Gastrocnemius medialis (tissue), 4 donors: ENCODE results near the gene IER5. TPM values are rescaled to one million over a fixed set of nuclear protein-coding genes. Genes with fewer than 3 reads are reported as not detected.

Experiments
- ATAC-seq, 2 donors: fragments of 150-250 bp; one replicate each; pipeline ENCODE4 v1.9.1; 2016
- DNase-seq, 2 donors: peaks; one replicate each; pipeline ENCODE4 v3.0.0-alpha.2; 2019
- H3K27ac ChIP-seq, 4 donors: fragments of 200-600 bp; sonication (generic); 1 replicate in 1 of 4; 2 replicates in 3 of 4; pipeline ENCODE4 v1.5.1; 2016 to 2018; ENCODE audit warnings: mild to moderate bottlenecking in 2 of 4, moderate library complexity in 1 of 4
- H3K27me3 ChIP-seq, 3 donors: fragments of 200-600 bp; sonication (generic) in 2 of 3; 1 replicate in 1 of 3; 2 replicates in 2 of 3; pipeline versions ENCODE4 v1.5.1 to v1.6.0; 2016 to 2019; ENCODE audit warnings: mild to moderate bottlenecking in 1 of 3, moderate library complexity in 1 of 3
- H3K36me3 ChIP-seq, 2 donors: fragments of 200-600 bp; sonication (generic) in 1 of 2; one replicate each; pipeline ENCODE4 v1.5.1; 2017 to 2018
- H3K4me1 ChIP-seq, 2 donors: fragments of 200-600 bp; sonication (generic) in 1 of 2; one replicate each; pipeline ENCODE4 v1.5.1; 2016 to 2017; ENCODE audit warnings: mild to moderate bottlenecking in 2 of 2
- H3K4me3 ChIP-seq, 4 donors: fragments of 200-600 bp; sonication (generic) in 3 of 4; 1 replicate in 1 of 4; 2 replicates in 3 of 4; pipeline ENCODE4 v1.5.1; 2016 to 2019; ENCODE audit warnings: mild to moderate bottlenecking in 2 of 4
- H3K9me3 ChIP-seq, 3 donors: fragments of 200-600 bp; sonication (generic) in 2 of 3; 1 replicate in 1 of 3; 2 replicates in 2 of 3; pipeline ENCODE4 v1.5.1; 2016 to 2019
- CTCF ChIP-seq, 5 experiments: fragments of 450-650 bp in 3 of 5; fragments of 200-600 bp in 2 of 5; sonication (generic) in 2 of 5; IDR thresholded peaks in 4 of 5; conservative IDR thresholded peaks in 1 of 5; 1 replicate in 4 of 5; 2 replicates in 1 of 5; pipeline ENCODE4 v1.5.1; 2016 to 2019; ENCODE audit warnings: antibody characterized with exemption in 5 of 5, mild to moderate bottlenecking in 3 of 5, moderate library complexity in 3 of 5
- POLR2A ChIP-seq, 2 donors: fragments of 450-650 bp; IDR thresholded peaks; one replicate each; pipeline ENCODE4 v1.6.1; 2017; ENCODE audit warnings: antibody characterized with exemption in 2 of 2, mild to moderate bottlenecking in 2 of 2, moderate library complexity in 2 of 2
- in situ Hi-C, 4 donors: fragments of 200-750 bp; cut with MboI; loops; one replicate each; pipeline versions ENCODE4 v1.15.0 to v1.8.0; 2017; ENCODE audit warnings: low sequenced_read_pairs in 4 of 4
- intact Hi-C: fragments of 100-400 bp; cut with DNase I; formaldehyde crosslinking; loops from one replicate; pipeline ENCODE4 v1.15.1; 2023; ENCODE audit warnings: low total_unique reads
- total RNA-seq, 4 donors: library from RNA; depleted of rRNA; stranded (reverse); fragments of >200 nt; gene quantifications; one replicate each; pipeline versions ENCODE4 v1.1.0 to v1.2.3, GENCODE V29; 2016

Gene IER5
- total RNA-seq, 4 donors from 2014 or later: 18.7 to 39.8 (median 26.1) TPM

GRCh38 chr1:181108304-181108867, 19.9 kb downstream of the IER5 start:
- no peaks in the 10 kb centered on the region for H3K9me3 ChIP-seq
- DNase-seq (no peak), ATAC-seq (no peak)
- no peaks in the 10 kb centered on the region for H3K36me3 ChIP-seq
- TF ChIP-seq POLR2A (IDR thresholded peaks at IDR 0.05): no peak
- TF ChIP-seq CTCF (IDR thresholded peaks at IDR 0.05 in 4 of 5, conservative IDR thresholded peaks at IDR 0.05 in 1 of 5): no peak
- intact Hi-C loops (no loop called here), in situ Hi-C loops (no loop called here)
- H3K27ac ChIP-seq: no peak overlapping the region
- H3K4me3 ChIP-seq: no peak overlapping the region
- H3K4me1 ChIP-seq: peaks cover 46% of the 10 kb centered on the region in 2 donors
- H3K27me3 ChIP-seq: no peaks in the 10 kb centered on the region

DNA sequence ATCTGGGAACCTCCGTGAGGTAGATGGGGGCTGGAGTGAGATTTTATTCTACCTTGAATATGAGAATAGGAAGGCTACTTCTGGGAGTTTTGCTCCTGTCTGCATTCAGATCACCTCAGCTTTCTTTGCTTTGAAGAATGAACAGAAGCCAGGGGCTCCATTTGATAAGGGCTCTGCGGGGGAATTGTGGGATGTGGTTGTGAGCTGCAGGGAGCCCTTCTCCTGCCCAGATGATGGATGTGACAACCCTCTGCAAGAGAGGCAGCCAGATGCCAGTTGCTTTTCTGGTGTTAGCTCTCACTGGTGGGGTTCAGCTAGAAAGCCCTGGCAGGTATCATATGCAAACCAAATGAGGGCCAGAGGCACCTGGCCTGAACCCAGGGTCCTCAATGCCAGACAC, 21.5 kb downstream of the IER5 start:
- Histone ChIP-seq H3K36me3 (no peaks in the 10 kb centered on the region), H3K27me3 (no peaks in the 10 kb centered on the region), H3K9me3 (no peaks in the 10 kb centered on the region), H3K4me1 (peaks cover 37 to 43% of the 10 kb centered on the region in 2 donors), H3K4me3 (no peak overlapping the region), H3K27ac (no peak overlapping the region)
- in situ Hi-C loops (no loop called here), intact Hi-C loops (no loop called here)
- no peak for ATAC-seq
- TF ChIP-seq POLR2A (IDR thresholded peaks at IDR 0.05) (no peak), CTCF (IDR thresholded peaks at IDR 0.05 in 4 of 5, conservative IDR thresholded peaks at IDR 0.05 in 1 of 5) (no peak)
- DNase-seq: no peak

DNA sequence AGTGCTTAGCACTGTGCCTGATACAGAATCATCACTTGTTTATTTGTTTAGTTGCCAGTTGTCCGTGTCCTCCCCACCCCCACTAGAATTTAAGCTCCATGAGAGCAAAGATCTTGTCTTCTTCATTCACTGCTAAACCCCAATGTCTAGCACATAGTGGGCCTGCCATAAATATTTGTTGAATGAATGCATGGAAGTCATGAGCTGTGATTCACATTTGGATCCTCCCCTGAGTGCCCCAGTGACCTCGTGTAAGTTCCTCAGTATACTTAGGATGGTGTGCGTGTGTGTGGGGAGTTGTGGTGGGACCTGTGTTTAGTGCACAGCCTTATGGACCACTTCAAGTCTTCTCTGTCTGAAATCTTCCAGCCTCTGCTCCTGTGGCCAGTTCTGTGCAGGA, 23.1 kb downstream of the IER5 start:
- in situ Hi-C loops: no loop called here
- intact Hi-C loops: no loop called here
- H3K4me3 ChIP-seq: peak overlapping the region in 1 of 4 donors; percentile 4
- DNase-seq: peak in 1 of 2 donors; percentile 30
- H3K27me3 ChIP-seq: no peaks in the 10 kb centered on the region
- peak overlapping the region; percentile 87 to 95 (median 91) for H3K27ac ChIP-seq
- no peaks in the 10 kb centered on the region for H3K36me3 ChIP-seq
- no peaks in the 10 kb centered on the region for H3K9me3 ChIP-seq
- TF ChIP-seq POLR2A (IDR thresholded peaks at IDR 0.05): no peak
- ATAC-seq: peak; percentile 17 to 35
- peaks cover 28 to 33% of the 10 kb centered on the region in 2 donors for H3K4me1 ChIP-seq

GRCh38 chr1:181112071-181112929, 23.8 kb downstream of the IER5 start:
- Histone ChIP-seq H3K4me1 (peaks cover 28 to 32% of the 10 kb centered on the region in 2 donors), H3K27ac (peak overlapping the region; percentile 87 to 95 (median 91)), H3K9me3 (no peaks in the 10 kb centered on the region), H3K27me3 (no peaks in the 10 kb centered on the region), H3K4me3 (peak overlapping the region in 2 of 4 donors; percentile 4 to 31), H3K36me3 (no peaks in the 10 kb centered on the region)
- TF ChIP-seq CTCF (IDR thresholded peaks at IDR 0.05 in 4 of 5, conservative IDR thresholded peaks at IDR 0.05 in 1 of 5) (no peak), POLR2A (IDR thresholded peaks at IDR 0.05) (peak; percentile 60 to 78)
- in situ Hi-C loops (no loop called here), intact Hi-C loops (loop anchor here (1.0 kb wide), 3 partner anchors 23 to 50 kb away; no protein-coding TSS in a partner anchor)
- peak; percentile 94 to 96 for ATAC-seq
- peak; percentile 98 to 99 for DNase-seq

GRCh38 chr1:181113059-181113641, 24.6 kb downstream of the IER5 start:
- ATAC-seq (peak; percentile 11 to 21), DNase-seq (peak; percentile 20 to 50)
- in situ Hi-C loops (no loop called here), intact Hi-C loops (no loop called here)
- TF ChIP-seq POLR2A (IDR thresholded peaks at IDR 0.05) (no peak), CTCF (IDR thresholded peaks at IDR 0.05 in 4 of 5, conservative IDR thresholded peaks at IDR 0.05 in 1 of 5) (no peak)
- H3K9me3 ChIP-seq: no peaks in the 10 kb centered on the region
- no peaks in the 10 kb centered on the region for H3K27me3 ChIP-seq
- H3K4me3 ChIP-seq: peak overlapping the region in 1 of 4 donors; percentile 31
- H3K27ac ChIP-seq: peak overlapping the region; percentile 87 to 95 (median 91)
- H3K4me1 ChIP-seq: peaks cover 28 to 32% of the 10 kb centered on the region in 2 donors
- no peaks in the 10 kb centered on the region for H3K36me3 ChIP-seq
